ENCODE measurements around the gene CHCHD6. TPM values are rescaled to one million over a fixed set of nuclear protein-coding genes. Genes with fewer than 3 reads are reported as not detected.

The CHCHD6 gene
- total and polyA plus RNA-seq, 2 donors from 2014 or later = 10.7 to 35.2 TPM

DNA sequence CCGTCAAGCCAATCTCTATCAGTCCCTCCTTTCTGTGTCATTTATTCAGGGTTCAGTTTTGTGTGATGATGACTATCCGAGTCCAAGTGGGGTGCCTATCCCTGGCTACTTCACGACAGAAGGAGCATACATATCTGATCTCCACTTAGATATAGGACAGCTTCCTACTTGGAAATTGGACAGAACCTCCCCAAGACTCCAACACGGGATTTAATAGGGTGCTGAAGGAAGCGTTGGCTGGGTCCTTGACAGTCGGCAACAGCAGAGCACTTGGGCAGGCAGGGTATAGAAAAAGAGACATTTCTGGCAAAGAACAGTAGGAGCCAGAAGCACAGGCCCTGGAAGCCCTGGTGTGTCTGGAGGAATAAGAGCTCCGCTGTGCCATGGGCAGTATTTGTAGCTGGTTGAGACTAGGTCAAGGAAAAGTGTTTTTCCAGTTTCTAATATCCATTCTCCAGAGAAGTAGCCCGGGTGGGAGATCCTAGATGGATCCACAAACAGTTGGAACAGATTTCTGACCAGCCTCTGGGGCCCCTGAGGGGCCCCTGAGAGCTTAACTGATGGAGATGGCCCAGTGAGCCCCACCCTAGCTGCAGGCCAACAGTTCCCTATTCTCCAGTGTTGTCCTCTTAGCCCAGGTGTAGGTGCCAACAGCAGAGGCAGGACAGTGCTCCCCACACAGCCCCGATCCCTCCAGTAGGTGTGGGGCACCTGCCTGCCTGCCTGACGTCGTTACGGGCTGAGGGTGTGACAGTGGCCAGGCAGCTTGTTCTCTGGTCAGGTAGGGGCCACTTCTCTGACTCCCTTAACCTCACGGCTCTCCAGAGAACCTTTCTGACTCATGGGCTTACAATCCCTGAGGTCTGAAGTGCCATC is 130.8 kb downstream of the CHCHD6 start:
- H3K4me1 ChIP-seq (ENCODE audit: control insufficient read depth in 2 of 3, insufficient read depth in 2 of 3, low read depth in 1 of 3, low read length in 3 of 3) = no peaks in the 10 kb centered on the region
- no peak for FAIRE-seq
- no peak overlapping the region for H3K27ac ChIP-seq (ENCODE audit: low read depth in 2 of 2, low read length in 2 of 2)

DNA sequence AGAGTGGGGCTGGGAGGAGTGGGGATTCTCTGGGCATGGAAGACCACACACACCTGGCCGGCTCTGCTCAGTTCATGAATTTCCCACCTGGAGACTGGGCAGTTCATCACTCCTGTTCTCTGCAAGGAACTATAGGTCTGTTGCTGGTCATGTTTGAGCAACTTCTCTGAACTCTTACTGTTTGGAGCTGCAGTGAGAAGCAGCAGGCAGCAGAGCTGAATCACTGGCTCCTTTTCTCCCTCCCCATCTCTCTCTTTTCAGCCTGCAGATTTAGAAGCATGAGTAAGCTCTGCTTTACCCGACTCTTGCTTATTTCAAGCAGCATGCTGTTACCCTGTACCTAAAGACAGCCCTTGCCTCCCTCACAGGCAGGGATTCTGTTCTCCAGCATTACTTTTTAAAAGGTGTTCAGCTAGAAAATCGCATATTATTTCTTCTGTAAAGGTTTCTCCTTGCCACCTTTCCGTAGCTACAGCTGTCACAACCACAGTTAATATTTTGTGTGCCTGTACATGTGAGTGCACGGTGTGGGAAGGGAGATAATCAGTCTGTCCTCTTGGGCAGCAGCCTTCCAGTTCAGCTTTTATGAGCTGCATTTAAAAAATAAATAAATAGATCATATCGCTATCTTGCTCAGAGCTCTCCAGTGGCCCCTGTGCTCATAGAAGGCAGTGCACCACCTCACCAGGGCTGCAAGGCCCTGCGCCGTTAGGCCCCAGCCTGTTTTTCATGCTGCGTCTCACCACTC is 131.6 kb downstream of the CHCHD6 start:
- no peaks in the 10 kb centered on the region for H3K27me3 ChIP-seq (ENCODE audit: control insufficient read depth, insufficient read depth, low read length)
- intact Hi-C loops (cut with DNase I) = no loop called here
- no peak overlapping the region for H3K27ac ChIP-seq (ENCODE audit: low read depth in 2 of 2, low read length in 2 of 2)
- no peak for FAIRE-seq
- no peaks in the 10 kb centered on the region for H3K36me3 ChIP-seq (ENCODE audit: control insufficient read depth in 2 of 3, insufficient read depth in 3 of 3, low read length in 3 of 3)
- DNase-seq = no peak
- H3K9me3 ChIP-seq (ENCODE audit: control insufficient read depth in 2 of 3, insufficient read depth in 1 of 3, low read length in 3 of 3) = no peaks in the 10 kb centered on the region
- no peak overlapping the region for H3K9ac ChIP-seq (ENCODE audit: low read length in 3 of 3)
- TF ChIP-seq, protein P1, sequence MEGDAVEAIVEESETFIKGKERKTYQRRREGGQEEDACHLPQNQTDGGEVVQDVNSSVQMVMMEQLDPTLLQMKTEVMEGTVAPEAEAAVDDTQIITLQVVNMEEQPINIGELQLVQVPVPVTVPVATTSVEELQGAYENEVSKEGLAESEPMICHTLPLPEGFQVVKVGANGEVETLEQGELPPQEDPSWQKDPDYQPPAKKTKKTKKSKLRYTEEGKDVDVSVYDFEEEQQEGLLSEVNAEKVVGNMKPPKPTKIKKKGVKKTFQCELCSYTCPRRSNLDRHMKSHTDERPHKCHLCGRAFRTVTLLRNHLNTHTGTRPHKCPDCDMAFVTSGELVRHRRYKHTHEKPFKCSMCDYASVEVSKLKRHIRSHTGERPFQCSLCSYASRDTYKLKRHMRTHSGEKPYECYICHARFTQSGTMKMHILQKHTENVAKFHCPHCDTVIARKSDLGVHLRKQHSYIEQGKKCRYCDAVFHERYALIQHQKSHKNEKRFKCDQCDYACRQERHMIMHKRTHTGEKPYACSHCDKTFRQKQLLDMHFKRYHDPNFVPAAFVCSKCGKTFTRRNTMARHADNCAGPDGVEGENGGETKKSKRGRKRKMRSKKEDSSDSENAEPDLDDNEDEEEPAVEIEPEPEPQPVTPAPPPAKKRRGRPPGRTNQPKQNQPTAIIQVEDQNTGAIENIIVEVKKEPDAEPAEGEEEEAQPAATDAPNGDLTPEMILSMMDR (IDR thresholded peaks at IDR 0.05; ENCODE audit: borderline replicate concordance, extremely low read depth, insufficient read depth) = no peak
- H3K4me1 ChIP-seq (ENCODE audit: control insufficient read depth in 2 of 3, insufficient read depth in 2 of 3, low read depth in 1 of 3, low read length in 3 of 3) = no peaks in the 10 kb centered on the region
- H3K4me3 ChIP-seq (ENCODE audit: low read length in 3 of 3) = no peak overlapping the region

More for the DNA sequence above, 130.8 kb downstream of the CHCHD6 start:
- Histone ChIP-seq H3K36me3 (ENCODE audit: control insufficient read depth in 2 of 3, insufficient read depth in 3 of 3, low read length in 3 of 3) (no peaks in the 10 kb centered on the region), H3K27me3 (ENCODE audit: control insufficient read depth, insufficient read depth, low read length) (no peaks in the 10 kb centered on the region), H3K9ac (ENCODE audit: low read length in 3 of 3) (no peak overlapping the region), H3K9me3 (ENCODE audit: control insufficient read depth in 2 of 3, insufficient read depth in 1 of 3, low read length in 3 of 3) (no peaks in the 10 kb centered on the region), H3K4me3 (ENCODE audit: low read length in 3 of 3) (no peak overlapping the region)
- TF ChIP-seq, protein P1 (IDR thresholded peaks at IDR 0.05; ENCODE audit: borderline replicate concordance, extremely low read depth, insufficient read depth) = no peak
- DNase-seq = no peak
- intact Hi-C loops (cut with DNase I) = no loop called here

DNA sequence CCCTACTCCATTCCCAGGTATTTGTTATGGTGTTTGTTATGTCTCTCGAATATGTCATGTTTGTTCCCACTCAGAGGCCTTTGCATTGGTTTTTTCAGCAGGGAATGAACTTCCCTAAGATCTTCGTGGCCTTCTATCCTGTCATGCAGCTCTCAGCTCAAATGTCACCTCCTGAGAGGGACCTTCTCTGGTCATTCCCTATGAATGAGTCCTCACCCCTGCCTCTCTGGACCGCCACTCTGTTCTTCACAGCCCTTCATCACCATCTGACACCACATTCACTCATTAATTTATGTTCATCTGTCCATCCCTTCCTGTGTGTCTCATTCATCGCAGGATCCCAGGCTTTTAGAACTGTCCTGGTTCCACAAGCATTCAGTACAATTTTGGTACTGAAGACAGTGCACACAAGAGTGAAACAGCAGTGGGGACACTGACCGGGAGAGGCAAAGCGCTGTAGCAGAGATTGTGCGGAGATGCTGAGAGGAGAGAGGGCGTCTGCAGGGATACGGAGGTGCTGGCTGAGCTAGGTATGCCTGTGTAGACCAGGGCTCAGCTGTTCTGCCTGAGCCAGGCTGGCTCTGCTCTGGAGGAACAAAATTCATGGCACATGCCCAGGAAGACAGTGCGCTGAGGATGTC is 132.3 kb downstream of the CHCHD6 start:
- intact Hi-C loops (cut with DNase I) = no loop called here
- Histone ChIP-seq H3K4me3 (ENCODE audit: low read length in 3 of 3) (no peak overlapping the region), H3K36me3 (ENCODE audit: control insufficient read depth in 2 of 3, insufficient read depth in 3 of 3, low read length in 3 of 3) (no peaks in the 10 kb centered on the region), H3K4me1 (ENCODE audit: control insufficient read depth in 2 of 3, insufficient read depth in 2 of 3, low read depth in 1 of 3, low read length in 3 of 3) (no peaks in the 10 kb centered on the region), H3K9me3 (ENCODE audit: control insufficient read depth in 2 of 3, insufficient read depth in 1 of 3, low read length in 3 of 3) (no peaks in the 10 kb centered on the region), H3K27me3 (ENCODE audit: control insufficient read depth, insufficient read depth, low read length) (no peaks in the 10 kb centered on the region), H3K27ac (ENCODE audit: low read depth in 2 of 2, low read length in 2 of 2) (no peak overlapping the region), H3K9ac (ENCODE audit: low read length in 3 of 3) (no peak overlapping the region)
- TF ChIP-seq, protein P1 (IDR thresholded peaks at IDR 0.05; ENCODE audit: borderline replicate concordance, extremely low read depth, insufficient read depth) = no peak
- no peak for FAIRE-seq
- no peak for DNase-seq

Data from kidney (tissue), 14 donors.